ENCODE data around the gene BUB3.

The BUB3 gene

GRCh38 chr10:123154711-123155505 lies 706 bp downstream of the BUB3 start:
- peak overlapping the region; percentile 97 for H3K9ac ChIP-seq (ENCODE audit: low read length)
- no peaks in the 10 kb centered on the region for H3K9me3 ChIP-seq (ENCODE audit: control insufficient read depth, low read length)
- DNase-seq, result peak; percentile 65
- peak overlapping the region; percentile 51 for H3K4me2 ChIP-seq (ENCODE audit: low read length, poor library complexity, severe bottlenecking)
- H3K79me1 ChIP-seq (replicated peaks; ENCODE audit: low read length, poor library complexity, severe bottlenecking), result no peaks in the 10 kb centered on the region
- H3K36me3 ChIP-seq (ENCODE audit: control insufficient read depth in 1 of 2, insufficient read depth in 2 of 2, low read depth in 1 of 2, low read length in 2 of 2), result peaks cover 3 to 41% of the 10 kb centered on the region in 2 experiments
- peaks cover 15% of the 10 kb centered on the region for H3K4me1 ChIP-seq (ENCODE audit: control insufficient read depth, insufficient read depth, low read depth, low read length)
- H2BK120ac ChIP-seq (ENCODE audit: low read depth, low read length), result peak overlapping the region; percentile 90
- 7% methylated on average over 41 of the region's 49 CpGs for WGBS
- peak overlapping the region; percentile 89 for H4K91ac ChIP-seq (ENCODE audit: low read length)
- H2BK12ac ChIP-seq (ENCODE audit: low read length in 2 of 2), result no peak overlapping the region
- H4K8ac ChIP-seq (ENCODE audit: low read length), result peak overlapping the region; percentile 94
- H3K4me3 ChIP-seq (ENCODE audit: insufficient read depth in 1 of 2, low read depth in 1 of 2, low read length in 2 of 2), result peak overlapping the region; percentile 82 to 84
- no peak overlapping the region for H3K23ac ChIP-seq (ENCODE audit: low read length in 2 of 2)
- no peak overlapping the region for H2BK5ac ChIP-seq (ENCODE audit: low read depth, low read length, poor library complexity, severe bottlenecking)
- no peak overlapping the region for H2AK5ac ChIP-seq (ENCODE audit: low read length, severe bottlenecking)
- peaks cover 31% of the 10 kb centered on the region in 2 experiments for H3K27me3 ChIP-seq (ENCODE audit: control insufficient read depth in 1 of 2, insufficient read depth in 1 of 2, low read length in 2 of 2)
- no peak overlapping the region for H3K14ac ChIP-seq (ENCODE audit: low read length in 2 of 2)
- no peak overlapping the region for H3K27ac ChIP-seq (ENCODE audit: low read length, poor library complexity, severe bottlenecking)
- H3K18ac ChIP-seq (ENCODE audit: low read depth in 1 of 2, low read length in 2 of 2), result peak overlapping the region; percentile 89 to 94
- peak overlapping the region; percentile 73 for H2AFZ ChIP-seq (ENCODE audit: low read depth, low read length)
- no peak overlapping the region for H2BK15ac ChIP-seq (ENCODE audit: low read depth, poor library complexity, severe bottlenecking)
- peak overlapping the region; percentile 42 to 51 for H3K4ac ChIP-seq (ENCODE audit: low read depth in 1 of 2, low read length in 2 of 2)

- H2BK15ac ChIP-seq (ENCODE audit: low read depth, poor library complexity, severe bottlenecking), result no peak overlapping the region
- WGBS, result 87% methylated on average over 2 of the region's 2 CpGs
- H3K4me1 ChIP-seq (ENCODE audit: control insufficient read depth, insufficient read depth, low read depth, low read length), result peaks cover 8% of the 10 kb centered on the region
Measured at GRCh38 chr10:123156078-123156477, 1.9 kb downstream of the BUB3 start.

GRCh38 chr10:123157210-123157609 lies 3.0 kb downstream of the BUB3 start:
- Histone ChIP-seq H3K14ac (ENCODE audit: low read length in 2 of 2) (no peak overlapping the region), H2AFZ (ENCODE audit: low read depth, low read length) (no peak overlapping the region), H2BK5ac (ENCODE audit: low read depth, low read length, poor library complexity, severe bottlenecking) (no peak overlapping the region), H3K4me1 (ENCODE audit: control insufficient read depth, insufficient read depth, low read depth, low read length) (peaks cover 3% of the 10 kb centered on the region), H3K9ac (ENCODE audit: low read length) (no peak overlapping the region), H3K4me2 (ENCODE audit: low read length, poor library complexity, severe bottlenecking) (no peak overlapping the region), H3K4ac (ENCODE audit: low read depth in 1 of 2, low read length in 2 of 2) (no peak overlapping the region), H3K27ac (ENCODE audit: low read length, poor library complexity, severe bottlenecking) (no peak overlapping the region), H3K36me3 (ENCODE audit: control insufficient read depth in 1 of 2, insufficient read depth in 2 of 2, low read depth in 1 of 2, low read length in 2 of 2) (peaks cover 3 to 62% of the 10 kb centered on the region in 2 experiments), H4K8ac (ENCODE audit: low read length) (no peak overlapping the region), H3K79me1 (replicated peaks; ENCODE audit: low read length, poor library complexity, severe bottlenecking) (peaks cover 7% of the 10 kb centered on the region), H2AK5ac (ENCODE audit: low read length, severe bottlenecking) (no peak overlapping the region), H2BK15ac (ENCODE audit: low read depth, poor library complexity, severe bottlenecking) (no peak overlapping the region), H3K27me3 (ENCODE audit: control insufficient read depth in 1 of 2, insufficient read depth in 1 of 2, low read length in 2 of 2) (peaks cover 8% of the 10 kb centered on the region in 2 experiments), H3K23ac (ENCODE audit: low read length in 2 of 2) (no peak overlapping the region), H3K9me3 (ENCODE audit: control insufficient read depth, low read length) (no peaks in the 10 kb centered on the region), H3K4me3 (ENCODE audit: insufficient read depth in 1 of 2, low read depth in 1 of 2, low read length in 2 of 2) (no peak overlapping the region), H2BK120ac (ENCODE audit: low read depth, low read length) (no peak overlapping the region), H2BK12ac (ENCODE audit: low read length in 2 of 2) (no peak overlapping the region), H3K18ac (ENCODE audit: low read depth in 1 of 2, low read length in 2 of 2) (no peak overlapping the region), H4K91ac (ENCODE audit: low read length) (no peak overlapping the region)
- 58% methylated on average over 3 of the region's 3 CpGs for WGBS
- DNase-seq, result peak; percentile 41

More at GRCh38 chr10:123156078-123156477, 1.9 kb downstream of the BUB3 start:
- no peak overlapping the region for H3K23ac ChIP-seq (ENCODE audit: low read length in 2 of 2)
- peaks cover 19 to 20% of the 10 kb centered on the region in 2 experiments for H3K27me3 ChIP-seq (ENCODE audit: control insufficient read depth in 1 of 2, insufficient read depth in 1 of 2, low read length in 2 of 2)
- DNase-seq, result no peak
- no peak overlapping the region for H2AFZ ChIP-seq (ENCODE audit: low read depth, low read length)
- no peak overlapping the region for H2BK5ac ChIP-seq (ENCODE audit: low read depth, low read length, poor library complexity, severe bottlenecking)
- H2AK5ac ChIP-seq (ENCODE audit: low read length, severe bottlenecking), result no peak overlapping the region
- no peak overlapping the region for H4K91ac ChIP-seq (ENCODE audit: low read length)
- H2BK120ac ChIP-seq (ENCODE audit: low read depth, low read length), result no peak overlapping the region
- H3K79me1 ChIP-seq (replicated peaks; ENCODE audit: low read length, poor library complexity, severe bottlenecking), result peaks cover 2% of the 10 kb centered on the region
- no peak overlapping the region for H3K4ac ChIP-seq (ENCODE audit: low read depth in 1 of 2, low read length in 2 of 2)
- H3K4me2 ChIP-seq (ENCODE audit: low read length, poor library complexity, severe bottlenecking), result no peak overlapping the region
- no peak overlapping the region for H2BK12ac ChIP-seq (ENCODE audit: low read length in 2 of 2)
- H4K8ac ChIP-seq (ENCODE audit: low read length), result no peak overlapping the region
- peaks cover 3 to 51% of the 10 kb centered on the region in 2 experiments for H3K36me3 ChIP-seq (ENCODE audit: control insufficient read depth in 1 of 2, insufficient read depth in 2 of 2, low read depth in 1 of 2, low read length in 2 of 2)
- peak overlapping the region in 1 of 2 experiments; percentile 84 for H3K4me3 ChIP-seq (ENCODE audit: insufficient read depth in 1 of 2, low read depth in 1 of 2, low read length in 2 of 2)
- H3K18ac ChIP-seq (ENCODE audit: low read depth in 1 of 2, low read length in 2 of 2), result no peak overlapping the region
- H3K14ac ChIP-seq (ENCODE audit: low read length in 2 of 2), result no peak overlapping the region
- peak overlapping the region; percentile 97 for H3K9ac ChIP-seq (ENCODE audit: low read length)
- no peaks in the 10 kb centered on the region for H3K9me3 ChIP-seq (ENCODE audit: control insufficient read depth, low read length)
- no peak overlapping the region for H3K27ac ChIP-seq (ENCODE audit: low read length, poor library complexity, severe bottlenecking)

- Histone ChIP-seq H4K8ac (ENCODE audit: low read length) (no peak overlapping the region), H3K4me2 (ENCODE audit: low read length, poor library complexity, severe bottlenecking) (no peak overlapping the region), H3K27me3 (ENCODE audit: control insufficient read depth in 1 of 2, insufficient read depth in 1 of 2, low read length in 2 of 2) (no peaks in the 10 kb centered on the region), H3K79me1 (replicated peaks; ENCODE audit: low read length, poor library complexity, severe bottlenecking) (peaks cover 11% of the 10 kb centered on the region), H3K9ac (ENCODE audit: low read length) (peak overlapping the region; percentile 9), H3K4ac (ENCODE audit: low read depth in 1 of 2, low read length in 2 of 2) (no peak overlapping the region), H2AK5ac (ENCODE audit: low read length, severe bottlenecking) (no peak overlapping the region), H3K4me1 (ENCODE audit: control insufficient read depth, insufficient read depth, low read depth, low read length) (peaks cover 3% of the 10 kb centered on the region), H2AFZ (ENCODE audit: low read depth, low read length) (no peak overlapping the region), H3K14ac (ENCODE audit: low read length in 2 of 2) (no peak overlapping the region), H3K18ac (ENCODE audit: low read depth in 1 of 2, low read length in 2 of 2) (no peak overlapping the region), H3K27ac (ENCODE audit: low read length, poor library complexity, severe bottlenecking) (no peak overlapping the region), H3K23ac (ENCODE audit: low read length in 2 of 2) (no peak overlapping the region), H4K91ac (ENCODE audit: low read length) (no peak overlapping the region), H3K9me3 (ENCODE audit: control insufficient read depth, low read length) (no peaks in the 10 kb centered on the region), H2BK15ac (ENCODE audit: low read depth, poor library complexity, severe bottlenecking) (no peak overlapping the region), H2BK12ac (ENCODE audit: low read length in 2 of 2) (no peak overlapping the region), H2BK120ac (ENCODE audit: low read depth, low read length) (no peak overlapping the region), H2BK5ac (ENCODE audit: low read depth, low read length, poor library complexity, severe bottlenecking) (no peak overlapping the region), H3K36me3 (ENCODE audit: control insufficient read depth in 1 of 2, insufficient read depth in 2 of 2, low read depth in 1 of 2, low read length in 2 of 2) (peaks cover 6 to 77% of the 10 kb centered on the region in 2 experiments), H3K4me3 (ENCODE audit: insufficient read depth in 1 of 2, low read depth in 1 of 2, low read length in 2 of 2) (no peak overlapping the region)
- no CpG with 5 or more reads among the region's 1 CpG for WGBS
- no peak for DNase-seq
Measured at GRCh38 chr10:123158682-123159081, 4.5 kb downstream of the BUB3 start.
